Measurements from ENCODE around the gene MAML3.

Gene MAML3

DNA sequence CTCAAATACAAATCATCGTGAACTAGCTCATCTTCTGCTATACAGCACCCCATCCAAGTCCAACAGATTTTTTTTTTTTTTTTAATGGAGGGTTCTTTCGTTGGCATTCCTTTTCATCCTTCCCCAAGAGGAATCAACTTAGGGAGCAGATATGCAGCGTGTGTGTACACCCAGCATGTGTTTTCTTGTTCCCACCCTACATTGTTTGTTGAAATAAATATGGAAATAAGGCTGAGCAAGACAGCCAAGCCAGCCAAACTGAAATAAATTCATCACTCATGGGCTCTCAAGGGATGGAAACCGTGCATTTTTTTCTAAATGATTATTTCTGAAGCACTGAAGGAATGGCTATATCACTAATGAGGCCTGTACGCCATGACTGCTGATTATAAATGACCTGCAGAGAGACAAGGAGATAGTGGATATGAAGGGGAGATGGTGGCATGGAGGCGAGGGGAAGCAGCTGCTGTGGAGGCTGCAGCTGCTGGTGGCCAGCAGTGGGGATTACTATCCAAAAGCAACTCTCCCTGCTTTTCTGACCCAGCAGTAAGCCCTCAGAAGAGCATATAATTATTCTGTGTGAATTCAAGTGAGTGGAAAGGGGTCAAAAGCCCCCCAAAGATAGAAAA is 314.5 kb downstream of the MAML3 start:
- no peak for TF ChIP-seq CTCF (IDR thresholded peaks at IDR 0.05; ENCODE audit: insufficient read depth, missing control alignments)
- DNase-seq (ENCODE audit: insufficient read length, low spot score) (no peak), FAIRE-seq (no peak)

- no peak for TF ChIP-seq CTCF (IDR thresholded peaks at IDR 0.05; ENCODE audit: insufficient read depth, missing control alignments)
- FAIRE-seq (no peak), DNase-seq (ENCODE audit: insufficient read length, low spot score) (no peak)
Observed at GRCh38 chr4:139838811-139839210, 315.2 kb downstream of the MAML3 start.

- FAIRE-seq, result no peak
- TF ChIP-seq CTCF (IDR thresholded peaks at IDR 0.05; ENCODE audit: insufficient read depth, missing control alignments), result no peak
- DNase-seq (ENCODE audit: insufficient read length, low spot score), result no peak
Observed at GRCh38 chr4:139834981-139835391, 319.0 kb downstream of the MAML3 start.

GRCh38 chr4:139834226-139834662 is 319.7 kb downstream of the MAML3 start:
- no peak for FAIRE-seq
- no peak for DNase-seq (ENCODE audit: insufficient read length, low spot score)
- TF ChIP-seq CTCF (IDR thresholded peaks at IDR 0.05; ENCODE audit: insufficient read depth, missing control alignments), result no peak

GRCh38 chr4:139833151-139833910 is 320.7 kb downstream of the MAML3 start:
- no peak for DNase-seq (ENCODE audit: insufficient read length, low spot score)
- TF ChIP-seq CTCF (IDR thresholded peaks at IDR 0.05; ENCODE audit: insufficient read depth, missing control alignments), result no peak

GRCh38 chr4:139828966-139829664 is 324.9 kb downstream of the MAML3 start:
- DNase-seq (ENCODE audit: insufficient read length, low spot score) (no peak), FAIRE-seq (peak; percentile 44)
- TF ChIP-seq CTCF (IDR thresholded peaks at IDR 0.05; ENCODE audit: insufficient read depth, missing control alignments), result no peak

More at GRCh38 chr4:139833151-139833910, 320.7 kb downstream of the MAML3 start:
- no peak for FAIRE-seq
